Neuron (in vitro differentiated cells): Measurements from ENCODE around the gene MED13.
"Not testable (repeated sequence)": the region's sequence is repeated elsewhere in the genome, so short reads cannot be mapped to it uniquely, and the experiment has no call there.

Source experiments
- H2AFZ ChIP-seq: one replicate; pipeline ENCODE4 v1.6.1; 2013; ENCODE audit warnings: low read depth, mild to moderate bottlenecking, inconsistent platforms, low read length, moderate library complexity
- H3K27me3 ChIP-seq: one replicate; pipeline ENCODE4 v1.6.1; 2013; ENCODE audit warnings: low read length; ENCODE audit not compliant: insufficient read depth
- H3K36me3 ChIP-seq: one replicate; pipeline ENCODE4 v1.6.1; 2013; ENCODE audit warnings: low read length; ENCODE audit not compliant: insufficient read depth
- H3K4me1 ChIP-seq: one replicate; pipeline ENCODE4 v1.6.1; 2013; ENCODE audit warnings: low read length; ENCODE audit not compliant: insufficient read depth
- H3K4me3 ChIP-seq: 2 replicates; pipeline ENCODE4 v1.5.1; 2013; ENCODE audit warnings: mild to moderate bottlenecking, low read length, moderate library complexity
- H3K9me3 ChIP-seq: one replicate; pipeline ENCODE4 v1.6.1; 2013; ENCODE audit warnings: low read length

Gene MED13

DNA sequence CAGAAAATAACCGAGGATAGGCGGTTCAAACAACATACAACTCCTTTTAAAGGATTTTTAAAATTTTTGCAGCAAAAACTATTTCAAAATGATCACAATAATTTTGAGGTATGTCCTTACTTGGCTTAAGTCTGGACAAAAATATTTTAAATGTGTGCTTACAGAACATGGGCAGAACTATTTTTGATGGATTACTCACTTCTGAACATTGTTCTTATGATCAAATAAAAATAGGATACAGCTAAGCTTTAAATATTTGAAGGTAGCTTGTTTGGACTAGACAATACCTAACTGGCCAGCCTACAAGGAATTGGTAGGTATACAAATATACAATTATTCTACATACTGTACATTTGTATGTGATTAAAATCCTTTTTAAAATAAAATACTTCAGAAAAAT lies 123.0 kb downstream of the MED13 start:
- Histone ChIP-seq H3K27me3 (no peaks in the 10 kb centered on the region), H3K9me3 (no peaks in the 10 kb centered on the region), H3K36me3 (peaks cover 38% of the 10 kb centered on the region), H3K4me1 (no peaks in the 10 kb centered on the region), H3K4me3 (no peak overlapping the region), H2AFZ (no peak overlapping the region)

DNA sequence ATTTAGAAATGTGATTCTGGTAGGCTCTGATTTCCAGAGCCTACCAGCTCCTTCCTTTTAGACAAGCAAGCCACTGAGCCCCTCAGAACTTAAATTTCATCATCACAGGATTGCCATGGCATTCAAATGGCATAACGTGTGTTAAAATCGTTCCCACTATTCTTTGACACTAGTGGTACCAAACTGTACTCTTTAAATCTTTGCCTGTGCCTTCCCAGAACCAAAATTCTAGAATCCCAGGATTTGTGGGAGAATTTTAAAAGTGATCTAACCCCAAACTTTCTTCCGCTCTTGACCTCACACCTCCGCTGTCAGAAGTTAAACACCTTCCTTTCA lies 137.0 kb downstream of the MED13 start:
- H2AFZ ChIP-seq, result peak overlapping the region; percentile 69
- H3K27me3 ChIP-seq, result no peaks in the 10 kb centered on the region
- H3K9me3 ChIP-seq, result no peaks in the 10 kb centered on the region
- peaks cover 18% of the 10 kb centered on the region for H3K36me3 ChIP-seq
- H3K4me3 ChIP-seq, result peak overlapping the region; percentile 78
- peaks cover 10% of the 10 kb centered on the region for H3K4me1 ChIP-seq

DNA sequence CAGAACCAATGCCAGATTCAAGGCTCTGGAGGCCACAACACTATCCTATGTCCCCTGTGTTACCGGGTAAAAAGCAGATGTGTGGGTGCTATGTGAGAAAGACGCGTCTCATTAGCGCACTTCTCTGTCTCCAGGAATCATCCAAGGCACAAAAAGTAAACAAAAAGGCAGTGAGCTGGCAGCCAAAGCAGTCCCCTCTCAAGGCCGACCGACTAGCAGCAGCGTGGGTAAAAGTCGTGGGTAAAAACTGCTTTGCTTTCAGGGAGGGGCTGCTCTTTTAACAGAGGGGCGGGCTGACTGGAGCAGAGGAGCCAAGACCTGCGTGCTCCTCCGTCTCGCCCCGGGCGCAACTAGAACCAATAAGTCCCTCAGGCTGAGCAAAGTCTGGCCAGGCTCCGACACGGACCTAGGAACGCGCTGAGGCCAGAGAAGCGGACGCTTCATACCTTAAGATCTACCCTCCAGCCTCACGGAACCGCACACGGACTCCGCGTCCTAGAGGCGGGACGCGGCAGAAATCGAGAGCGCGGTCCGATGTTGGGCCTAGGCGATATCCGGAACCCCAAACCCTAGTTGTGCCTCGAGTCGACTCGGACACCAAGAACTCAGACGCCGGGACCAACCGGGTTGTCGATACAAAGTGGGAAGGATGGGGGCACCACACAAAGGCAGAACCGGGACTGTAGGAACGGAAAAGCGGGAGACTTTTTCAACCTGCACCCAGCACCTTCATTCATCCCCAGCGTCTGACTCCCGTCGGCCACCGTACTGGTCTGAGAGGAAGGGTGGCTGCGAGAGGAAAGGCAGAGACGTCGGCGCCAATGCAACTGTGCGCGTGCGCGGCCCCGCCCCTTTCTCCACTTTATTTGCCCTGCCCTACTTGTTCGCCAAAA lies 137.6 kb downstream of the MED13 start, which contains the start of gene INTS2:
TSS of gene INTS2 (minus strand) at position 775 of the 893 bp plus-strand sequence. CDS start 1,338 bp downstream, outside the sequence.
- Histone ChIP-seq H2AFZ (peak within 1 kb of the TSS; percentile 69), H3K4me1 (peaks cover 10% of the 10 kb centered on the region), H3K9me3 (no peaks in the 10 kb centered on the region), H3K36me3 (peaks cover 18% of the 10 kb centered on the region), H3K27me3 (no peaks in the 10 kb centered on the region), H3K4me3 (peak within 1 kb of the TSS; percentile 78)

DNA sequence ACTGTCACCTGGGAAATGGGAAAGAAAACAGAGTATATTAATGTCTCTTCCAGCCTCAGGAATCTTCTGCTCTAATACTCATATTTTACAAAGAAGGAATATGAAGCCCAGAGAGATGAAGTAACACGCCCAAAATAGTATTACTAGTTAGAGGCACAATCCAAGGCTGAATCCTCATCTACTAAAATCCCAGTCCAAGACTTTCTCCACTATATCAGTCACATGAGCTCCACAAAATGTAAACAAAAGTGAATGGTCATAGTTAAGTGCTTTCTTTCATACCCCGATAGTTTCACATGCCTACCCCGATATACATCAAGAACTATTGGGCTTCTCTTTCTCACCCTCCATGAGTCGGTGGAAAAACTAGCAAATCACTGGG lies 138.3 kb downstream of the MED13 start:
- Histone ChIP-seq H3K27me3 (no peaks in the 10 kb centered on the region), H3K9me3 (no peaks in the 10 kb centered on the region), H2AFZ (peak overlapping the region; percentile 69), H3K4me1 (peaks cover 10% of the 10 kb centered on the region), H3K4me3 (peak overlapping the region; percentile 78), H3K36me3 (peaks cover 20% of the 10 kb centered on the region)

DNA sequence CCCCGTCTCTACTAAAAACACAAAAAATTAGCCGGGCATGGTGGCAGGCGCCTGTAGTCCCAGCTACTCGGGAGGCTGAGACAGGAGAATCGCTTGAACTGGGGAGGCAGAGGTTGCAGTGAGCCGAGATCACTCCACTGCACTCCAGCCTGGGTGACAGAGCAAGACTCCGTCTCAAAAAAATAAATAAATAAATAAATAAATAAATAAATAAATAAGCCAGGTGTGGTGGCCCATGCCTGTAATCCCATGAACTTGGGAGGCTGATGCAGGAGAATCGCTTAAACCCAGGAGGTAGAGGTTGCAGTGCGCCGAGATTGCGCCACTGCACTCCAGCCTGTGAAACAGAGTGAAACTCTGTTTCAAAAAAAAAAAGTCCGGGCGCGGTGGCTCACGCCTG lies 149.9 kb downstream of the MED13 start:
- not testable (repeated sequence) for H3K4me3 ChIP-seq, H3K4me1 ChIP-seq, H3K9me3 ChIP-seq, H3K27me3 ChIP-seq, H2AFZ ChIP-seq
- H3K36me3 ChIP-seq, result peaks cover 41% of the 10 kb centered on the region

DNA sequence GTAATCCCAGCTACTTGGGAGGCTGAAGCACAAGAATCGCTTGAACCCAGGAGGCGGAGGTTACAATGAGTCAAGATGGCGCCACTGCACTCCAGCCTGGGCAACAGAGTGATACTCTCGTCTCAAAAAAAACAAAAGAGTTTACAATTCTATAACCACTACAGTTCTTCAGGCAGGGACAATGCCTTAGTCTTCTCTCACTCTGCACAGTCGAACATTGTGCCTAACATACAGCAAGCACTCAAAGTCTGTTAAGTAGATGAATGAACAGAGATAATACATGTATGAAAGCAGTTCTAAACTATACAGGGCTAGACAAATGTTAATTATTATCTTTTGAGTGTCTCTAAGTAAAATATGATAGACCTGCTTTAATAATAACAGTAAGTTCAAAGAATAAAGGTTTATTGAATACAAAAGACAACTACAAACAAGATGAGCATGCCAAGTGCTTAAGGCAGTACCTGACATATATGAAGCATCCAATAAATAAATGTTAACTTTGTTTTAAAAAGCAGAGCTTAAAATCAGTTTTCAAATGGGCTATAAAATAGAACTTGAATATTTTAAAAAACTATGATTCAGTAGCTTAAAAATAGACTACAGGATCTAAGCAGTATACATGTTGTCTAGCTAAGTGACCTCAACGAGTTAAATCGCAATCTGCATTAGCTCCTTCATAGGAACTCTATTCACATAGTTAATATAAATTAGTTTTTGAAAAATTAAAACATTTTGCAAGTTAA lies 156.6 kb downstream of the MED13 start:
- Histone ChIP-seq H3K4me1 (no peaks in the 10 kb centered on the region), H3K4me3 (no peak overlapping the region), H3K36me3 (peaks cover 60% of the 10 kb centered on the region), H2AFZ (no peak overlapping the region), H3K9me3 (no peaks in the 10 kb centered on the region), H3K27me3 (no peaks in the 10 kb centered on the region)

DNA sequence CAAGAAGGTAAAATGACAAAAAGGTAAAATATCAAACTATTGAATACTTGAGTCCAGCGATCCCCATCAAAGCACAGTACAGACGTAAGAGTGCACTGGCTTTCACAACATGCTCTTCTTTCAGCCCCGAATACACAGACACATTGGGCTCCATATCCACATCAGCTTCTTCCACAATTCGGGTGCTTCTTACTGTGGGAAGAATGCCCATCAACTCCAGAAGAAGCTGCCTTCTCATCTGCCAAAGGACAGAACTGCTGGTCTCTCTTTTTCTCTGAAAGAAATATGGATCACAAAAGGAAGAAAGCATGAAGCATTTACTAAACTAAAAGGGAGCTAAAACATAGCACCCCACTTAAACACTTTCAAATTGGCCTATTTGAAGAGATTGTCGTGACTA lies 157.7 kb downstream of the MED13 start:
- no peak overlapping the region for H3K4me3 ChIP-seq
- H3K9me3 ChIP-seq, result no peaks in the 10 kb centered on the region
- no peaks in the 10 kb centered on the region for H3K4me1 ChIP-seq
- no peaks in the 10 kb centered on the region for H3K27me3 ChIP-seq
- H2AFZ ChIP-seq, result no peak overlapping the region
- peaks cover 67% of the 10 kb centered on the region for H3K36me3 ChIP-seq

DNA sequence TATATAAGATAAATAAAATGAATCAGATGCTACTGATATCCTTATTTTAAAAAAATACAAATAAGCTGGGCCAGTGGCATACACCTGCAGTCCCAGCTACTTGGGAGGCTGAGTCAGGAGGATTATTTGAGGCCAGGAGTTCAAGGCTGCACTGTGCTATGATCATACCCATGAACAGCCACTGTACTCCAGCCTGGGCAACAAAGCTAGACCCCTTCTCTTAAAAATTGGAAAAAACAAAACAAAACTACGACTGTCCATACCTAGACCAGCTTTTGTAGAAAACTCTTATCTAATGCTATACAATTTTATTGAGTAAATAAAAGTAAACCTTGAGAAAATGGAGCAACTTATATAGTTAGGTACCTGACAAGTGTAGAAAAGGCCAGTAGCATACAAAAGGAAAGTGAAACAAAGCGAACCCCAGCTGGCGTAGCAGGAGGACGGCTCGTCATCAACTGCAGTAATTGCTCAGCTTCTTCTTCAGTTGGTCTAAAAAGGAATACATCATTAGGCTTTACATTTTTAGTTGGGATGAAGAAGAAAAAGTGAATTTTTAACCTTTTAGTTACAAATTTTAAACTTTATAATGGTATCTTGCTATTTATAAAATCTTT lies 160.9 kb downstream of the MED13 start:
- H3K27me3 ChIP-seq, result no peaks in the 10 kb centered on the region
- no peak overlapping the region for H3K4me3 ChIP-seq
- peaks cover 68% of the 10 kb centered on the region for H3K36me3 ChIP-seq
- no peaks in the 10 kb centered on the region for H3K9me3 ChIP-seq
- H2AFZ ChIP-seq, result no peak overlapping the region
- H3K4me1 ChIP-seq, result no peaks in the 10 kb centered on the region

DNA sequence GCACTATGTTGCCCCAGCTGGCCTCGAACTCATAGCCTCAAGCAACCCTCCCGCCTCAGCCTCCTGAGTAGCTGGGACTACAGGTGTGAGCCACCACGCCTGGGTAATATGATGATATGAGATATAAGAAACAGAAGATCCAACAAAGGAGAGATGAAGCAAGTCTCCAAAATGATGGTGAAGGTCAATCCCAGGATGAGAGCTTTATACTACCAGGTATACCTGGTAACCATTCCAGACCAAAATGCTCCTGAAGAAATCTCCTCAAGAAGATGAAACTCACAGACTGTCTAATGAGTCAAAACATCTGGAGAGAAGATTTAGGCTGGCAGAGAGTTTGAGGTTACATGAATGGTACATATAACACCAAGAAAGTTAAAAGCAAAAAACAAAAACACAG lies 161.8 kb downstream of the MED13 start:
- no peaks in the 10 kb centered on the region for H3K9me3 ChIP-seq

DNA sequence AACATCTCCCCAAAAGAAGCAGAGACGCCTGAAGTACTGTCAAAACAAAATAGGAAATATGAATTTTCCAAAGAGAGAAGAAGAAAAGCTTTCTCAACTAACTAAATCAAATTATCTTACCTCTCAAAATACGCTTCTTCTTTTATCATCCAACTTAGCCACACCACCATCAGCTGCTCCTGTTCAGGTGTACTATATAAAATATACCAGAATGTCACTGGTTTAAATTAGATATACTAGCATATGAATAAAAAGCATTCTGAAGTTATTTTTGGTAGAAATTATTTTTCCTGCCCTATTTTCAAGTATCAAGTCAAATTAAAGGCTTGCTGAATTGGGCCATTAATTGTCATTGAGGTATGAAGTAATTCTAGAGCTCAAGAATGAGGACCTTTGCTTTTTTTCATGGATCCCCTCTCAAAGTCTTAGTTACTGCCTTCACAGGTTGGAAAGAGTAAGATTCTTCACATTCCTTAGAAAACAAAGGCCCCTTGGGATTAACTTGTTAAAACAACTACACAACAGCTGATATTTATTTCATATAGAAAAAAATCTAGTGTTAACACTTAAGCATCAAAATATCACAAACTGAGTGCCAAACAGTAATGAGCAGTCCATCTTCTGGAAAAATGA lies 167.4 kb downstream of the MED13 start:
- peaks cover 61% of the 10 kb centered on the region for H3K36me3 ChIP-seq
- no peak overlapping the region for H3K4me3 ChIP-seq
- H2AFZ ChIP-seq, result no peak overlapping the region
- H3K27me3 ChIP-seq, result no peaks in the 10 kb centered on the region
- no peaks in the 10 kb centered on the region for H3K9me3 ChIP-seq
- no peaks in the 10 kb centered on the region for H3K4me1 ChIP-seq

More for the DNA sequence above, 161.8 kb downstream of the MED13 start:
- H3K4me1 ChIP-seq, result no peaks in the 10 kb centered on the region
- peaks cover 73% of the 10 kb centered on the region for H3K36me3 ChIP-seq
- no peak overlapping the region for H3K4me3 ChIP-seq
- H3K27me3 ChIP-seq, result no peaks in the 10 kb centered on the region
- H2AFZ ChIP-seq, result no peak overlapping the region

DNA sequence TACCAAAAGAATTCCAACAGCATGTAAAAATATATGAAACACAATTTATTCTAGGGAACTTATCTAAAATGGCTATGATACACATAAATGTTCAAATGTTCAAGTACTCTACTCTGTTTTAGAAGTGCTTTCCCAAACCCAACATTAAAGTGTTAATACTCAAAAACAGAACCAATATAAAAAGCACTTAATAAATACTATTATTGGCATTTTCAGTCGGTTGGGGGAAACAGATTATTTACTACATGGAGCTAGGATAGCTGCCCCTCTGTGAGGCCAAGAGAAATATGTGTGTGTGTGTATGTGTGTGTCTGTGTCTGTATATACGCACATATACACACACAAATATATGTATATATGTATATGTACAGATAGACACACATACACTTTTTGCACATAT lies 169.7 kb downstream of the MED13 start:
- no peaks in the 10 kb centered on the region for H3K9me3 ChIP-seq
- H3K27me3 ChIP-seq, result no peaks in the 10 kb centered on the region
- no peak overlapping the region for H2AFZ ChIP-seq
- H3K36me3 ChIP-seq, result peaks cover 53% of the 10 kb centered on the region
- H3K4me1 ChIP-seq, result no peaks in the 10 kb centered on the region
- no peak overlapping the region for H3K4me3 ChIP-seq

DNA sequence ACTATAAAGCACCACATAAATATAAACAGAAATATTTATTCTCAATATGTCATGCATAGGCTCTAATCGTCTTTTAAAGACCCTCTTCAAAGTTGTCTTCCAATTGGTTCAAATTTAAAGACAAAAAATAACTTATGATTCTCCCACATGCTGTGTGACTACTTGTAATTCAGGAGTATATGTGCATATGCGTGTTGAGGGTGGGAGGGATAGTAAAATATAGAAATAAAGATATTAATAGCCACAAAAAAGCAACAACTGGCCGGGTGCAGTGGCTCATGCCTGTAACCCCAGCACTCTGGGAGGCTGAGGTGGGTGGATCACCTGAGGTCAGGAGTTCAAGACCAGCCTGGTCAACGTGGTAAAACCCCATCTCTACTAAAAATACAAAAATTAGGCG lies 170.8 kb downstream of the MED13 start:
- H3K9me3 ChIP-seq, H3K27me3 ChIP-seq, H2AFZ ChIP-seq, H3K4me3 ChIP-seq, H3K4me1 ChIP-seq: not testable (repeated sequence)
- peaks cover 49% of the 10 kb centered on the region for H3K36me3 ChIP-seq
